ENCODE results near the gene IL10RA.

- TF ChIP-seq, protein P1, sequence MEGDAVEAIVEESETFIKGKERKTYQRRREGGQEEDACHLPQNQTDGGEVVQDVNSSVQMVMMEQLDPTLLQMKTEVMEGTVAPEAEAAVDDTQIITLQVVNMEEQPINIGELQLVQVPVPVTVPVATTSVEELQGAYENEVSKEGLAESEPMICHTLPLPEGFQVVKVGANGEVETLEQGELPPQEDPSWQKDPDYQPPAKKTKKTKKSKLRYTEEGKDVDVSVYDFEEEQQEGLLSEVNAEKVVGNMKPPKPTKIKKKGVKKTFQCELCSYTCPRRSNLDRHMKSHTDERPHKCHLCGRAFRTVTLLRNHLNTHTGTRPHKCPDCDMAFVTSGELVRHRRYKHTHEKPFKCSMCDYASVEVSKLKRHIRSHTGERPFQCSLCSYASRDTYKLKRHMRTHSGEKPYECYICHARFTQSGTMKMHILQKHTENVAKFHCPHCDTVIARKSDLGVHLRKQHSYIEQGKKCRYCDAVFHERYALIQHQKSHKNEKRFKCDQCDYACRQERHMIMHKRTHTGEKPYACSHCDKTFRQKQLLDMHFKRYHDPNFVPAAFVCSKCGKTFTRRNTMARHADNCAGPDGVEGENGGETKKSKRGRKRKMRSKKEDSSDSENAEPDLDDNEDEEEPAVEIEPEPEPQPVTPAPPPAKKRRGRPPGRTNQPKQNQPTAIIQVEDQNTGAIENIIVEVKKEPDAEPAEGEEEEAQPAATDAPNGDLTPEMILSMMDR (IDR thresholded peaks at IDR 0.05; ENCODE audit: low read length): no peak
- TF ChIP-seq EZH2 (IDR thresholded peaks at IDR 0.05; ENCODE audit: borderline replicate concordance, low read length): no peak
Observed at GRCh38 chr11:118046964-118047700, 60.9 kb downstream of the IL10RA start.
